H9 (cell line): Measurements from ENCODE around the gene MUC4. TPM values are rescaled to one million over a fixed set of nuclear protein-coding genes. Genes with fewer than 3 reads are reported as not detected.

Source experiments
- DNase-seq: peaks from one replicate; pipeline ENCODE4 v3.0.0-alpha.2; 2017
- H2AFZ ChIP-seq: one replicate; pipeline ENCODE4 v1.6.1; 2013; ENCODE audit warnings: mild to moderate bottlenecking, low read length, control low read depth, moderate library complexity
- H2AK5ac ChIP-seq: 2 replicates; pipeline ENCODE4 v1.6.1; 2013; ENCODE audit warnings: low read length, control low read depth, mixed read lengths; ENCODE audit not compliant: insufficient read length
- H2BK120ac ChIP-seq: one replicate; pipeline ENCODE4 v1.6.1; 2013; ENCODE audit warnings: low read depth, mild to moderate bottlenecking, low read length, control low read depth, inconsistent platforms; ENCODE audit not compliant: poor library complexity, severe bottlenecking
- H2BK12ac ChIP-seq: 2 replicates; pipeline ENCODE4 v1.6.1; 2013; ENCODE audit warnings: low read length, control low read depth, mixed read lengths, low read depth; ENCODE audit not compliant: insufficient read length
- H2BK15ac ChIP-seq: 2 replicates; pipeline ENCODE4 v1.6.1; 2013; ENCODE audit warnings: low read depth, low read length, control low read depth
- H2BK20ac ChIP-seq: one replicate; pipeline ENCODE4 v1.6.1; 2013; ENCODE audit warnings: low read depth, mild to moderate bottlenecking, low read length, control low read depth, inconsistent platforms; ENCODE audit not compliant: poor library complexity, severe bottlenecking
- H2BK5ac ChIP-seq: 2 replicates; pipeline ENCODE4 v1.6.1; 2013; ENCODE audit warnings: low read length, control low read depth, mixed read lengths; ENCODE audit not compliant: insufficient read length
- H3K14ac ChIP-seq: 2 replicates; pipeline ENCODE4 v1.6.1; 2013; ENCODE audit warnings: low read length, control low read depth; ENCODE audit not compliant: insufficient read depth
- H3K18ac ChIP-seq: 2 replicates; pipeline ENCODE4 v1.6.1; 2013; ENCODE audit warnings: low read depth, mild to moderate bottlenecking, mixed read lengths, low read length, control low read depth; ENCODE audit not compliant: insufficient read length
- H3K23ac ChIP-seq: 2 replicates; pipeline ENCODE4 v1.6.1; 2013; ENCODE audit warnings: low read length, control low read depth, mixed read lengths, low read depth; ENCODE audit not compliant: insufficient read length
- H3K23me2 ChIP-seq: 2 replicates; pipeline ENCODE4 v1.6.1; 2013; ENCODE audit warnings: low read depth, mild to moderate bottlenecking, mixed read lengths, low read length, control low read depth; ENCODE audit not compliant: insufficient read length, poor library complexity, severe bottlenecking
- H3K27ac ChIP-seq: 2 replicates; pipeline ENCODE4 v1.5.1; 2013; ENCODE audit warnings: low read length, control low read depth, mixed read lengths, low read depth; ENCODE audit not compliant: insufficient read length
- H3K27me3 ChIP-seq: 2 replicates; pipeline ENCODE4 v1.6.1; 2013; ENCODE audit warnings: low read length, control low read depth, inconsistent platforms; ENCODE audit not compliant: insufficient read depth
- H3K4ac ChIP-seq: 2 replicates; pipeline ENCODE4 v1.6.1; 2013; ENCODE audit warnings: low read depth, mild to moderate bottlenecking, control low read depth, inconsistent platforms, low read length, moderate library complexity
- H3K4me1 ChIP-seq: 2 replicates; pipeline ENCODE4 v1.6.1; 2013; ENCODE audit warnings: low read length, control low read depth, inconsistent platforms; ENCODE audit not compliant: insufficient read depth
- H3K4me2 ChIP-seq: 2 replicates; pipeline ENCODE4 v1.6.1; 2013; ENCODE audit warnings: low read length, control low read depth, mixed read lengths; ENCODE audit not compliant: insufficient read length, insufficient read depth
- H3K56ac ChIP-seq: 2 replicates; pipeline ENCODE4 v1.6.1; 2013; ENCODE audit warnings: low read depth, mild to moderate bottlenecking, mixed read lengths, low read length, control low read depth; ENCODE audit not compliant: insufficient read length
- H3K79me1 ChIP-seq: 2 replicates; pipeline ENCODE4 v1.6.1; 2013; ENCODE audit warnings: low read depth, mild to moderate bottlenecking, moderate library complexity, low read length, control low read depth, inconsistent platforms; ENCODE audit not compliant: insufficient read depth, poor library complexity, severe bottlenecking
- H3K79me2 ChIP-seq: 2 replicates; pipeline ENCODE4 v1.6.1; 2013; ENCODE audit warnings: low read length, control low read depth, inconsistent platforms; ENCODE audit not compliant: insufficient read depth
- H3K9ac ChIP-seq: 2 replicates; pipeline ENCODE4 v1.6.1; 2013; ENCODE audit warnings: low read length, control low read depth, mixed read lengths; ENCODE audit not compliant: insufficient read length; ENCODE audit errors: extremely low read depth
- H3K9me3 ChIP-seq: one replicate; pipeline ENCODE4 v1.6.1; 2013; ENCODE audit warnings: low read depth, low read length, inconsistent platforms; ENCODE audit not compliant: control insufficient read depth
- H3T11ph ChIP-seq: one replicate; pipeline ENCODE4 v1.6.1; 2013; ENCODE audit warnings: mild to moderate bottlenecking, low read length, control low read depth, inconsistent platforms
- H4K20me1 ChIP-seq: one replicate; pipeline ENCODE4 v1.6.1; 2013; ENCODE audit not compliant: control insufficient read depth, insufficient read length, insufficient read depth
- H4K5ac ChIP-seq: 2 replicates; pipeline ENCODE4 v1.6.1; 2013; ENCODE audit warnings: low read depth, mild to moderate bottlenecking, mixed read lengths, low read length, control low read depth; ENCODE audit not compliant: insufficient read length
- H4K8ac ChIP-seq: replicated peaks from 2 replicates; pipeline ENCODE4 v1.6.1; 2013; ENCODE audit warnings: low read length, control low read depth, mixed read lengths, low read depth; ENCODE audit not compliant: insufficient read length
- H4K91ac ChIP-seq: 2 replicates; pipeline ENCODE4 v1.6.1; 2013; ENCODE audit warnings: low read depth, mild to moderate bottlenecking, moderate library complexity, mixed read lengths, low read length, control low read depth; ENCODE audit not compliant: insufficient read length
- H3K27ac Mint-ChIP-seq, 3 experiments: 2 replicates in 2 of 3; 3 replicates in 1 of 3; pipeline ENCODE4 v1.8.0; 2020 to 2021; ENCODE audit warnings: mixed read lengths in 3 of 3, mild to moderate bottlenecking in 1 of 3, moderate library complexity in 1 of 3
- H3K27me3 Mint-ChIP-seq: 2 replicates; pipeline ENCODE4 v1.8.0; 2021; ENCODE audit warnings: low read depth, mild to moderate bottlenecking, moderate library complexity, mixed read lengths
- H3K36me3 Mint-ChIP-seq, 3 experiments: 2 replicates in 2 of 3; 3 replicates in 1 of 3; pipeline ENCODE4 v1.8.0; 2020 to 2021; ENCODE audit warnings: low read depth in 3 of 3, mixed read lengths in 3 of 3; ENCODE audit not compliant: insufficient read depth in 1 of 3
- H3K4me1 Mint-ChIP-seq, 2 experiments: 2 replicates each; pipeline ENCODE4 v1.8.0; 2020; ENCODE audit warnings: mixed read lengths in 2 of 2
- H3K4me3 Mint-ChIP-seq, 2 experiments: 2 replicates in 1 of 2; 3 replicates in 1 of 2; pipeline ENCODE4 v1.8.0; 2020 to 2021; ENCODE audit warnings: mild to moderate bottlenecking in 2 of 2, mixed read lengths in 2 of 2, moderate library complexity in 1 of 2
- H3K9me3 Mint-ChIP-seq, 2 experiments: 2 replicates in 1 of 2; 3 replicates in 1 of 2; pipeline ENCODE4 v1.8.0; 2020; ENCODE audit warnings: mild to moderate bottlenecking in 2 of 2, mixed read lengths in 2 of 2, moderate library complexity in 1 of 2
- CTCF ChIP-seq: fragments of 200-600 bp; sonication (generic); conservative IDR thresholded peaks from 3 replicates; pipeline ENCODE4 v1.8.0; 2021; ENCODE audit warnings: antibody characterized with exemption, mild to moderate bottlenecking
- WGBS: extraction: QIAGEN DNeasy Blood & Tissue Kit; methylation state at CpG from one replicate; pipeline ENCODE4 v1.1.7; 2013; ENCODE audit warnings: missing lambda C conversion rate, low lambda C conversion rate, mixed read lengths; ENCODE audit not compliant: insufficient read length; ENCODE audit errors: extremely low coverage; 5-methylcytosine and 5-hydroxymethylcytosine counted together
- total RNA-seq: library from RNA; stranded (reverse); gene quantifications from 2 replicates; pipeline ENCODE4 v1.2.1, GENCODE V29; 2021

Gene MUC4
- total RNA-seq, 1 experiment from 2014 or later: 1.2 TPM

GRCh38 chr3:195768414-195768813 is 43.3 kb downstream of the MUC4 start:
- Histone ChIP-seq H3K27me3 (no peaks in the 10 kb centered on the region), H3K27ac (no peak overlapping the region), H3K23ac (no peak overlapping the region), H4K91ac (no peak overlapping the region), H3K18ac (no peak overlapping the region), H2BK20ac (no peak overlapping the region), H3T11ph (no peak overlapping the region), H3K9me3 (no peaks in the 10 kb centered on the region), H3K4me2 (no peak overlapping the region), H2BK12ac (no peak overlapping the region), H2AFZ (no peak overlapping the region), H3K4ac (no peak overlapping the region), H3K9ac (no peak overlapping the region), H3K56ac (no peak overlapping the region), H3K4me1 (no peaks in the 10 kb centered on the region), H2BK120ac (no peak overlapping the region), H3K23me2 (peaks cover 2% of the 10 kb centered on the region), H3K79me2 (no peaks in the 10 kb centered on the region), H3K14ac (no peak overlapping the region), H2AK5ac (no peak overlapping the region), H2BK5ac (no peak overlapping the region), H4K5ac (no peak overlapping the region), H4K8ac (no peak overlapping the region), H2BK15ac (no peak overlapping the region), H4K20me1 (no peaks in the 10 kb centered on the region), H3K79me1 (no peaks in the 10 kb centered on the region)
- no CpG with 5 or more reads among the region's 6 CpGs for WGBS
- Mint-ChIP-seq H3K4me3 (no peak overlapping the region), H3K4me1 (no peaks in the 10 kb centered on the region; a peak in 2 of 4 replicates), H3K36me3 (peaks cover 0 to 10% (median 2%) of the 10 kb centered on the region in 3 experiments; a peak in 1 of 7 replicates), H3K9me3 (peaks cover 5 to 10% of the 10 kb centered on the region in 2 experiments; a peak in 4 of 5 replicates), H3K27ac (no peak overlapping the region; a peak in 1 of 7 replicates), H3K27me3 (peaks cover 4% of the 10 kb centered on the region)
- no peak for DNase-seq
- no peak for TF ChIP-seq CTCF
